Left kidney (tissue), 2 donors: ENCODE data around the gene ADAMTS12. TPM values are rescaled to one million over a fixed set of nuclear protein-coding genes. Genes with fewer than 3 reads are reported as not detected.

Experiments
- DNase-seq: peaks from one replicate; pipeline ENCODE4 v3.0.0-alpha.2; 2013
- polyA plus RNA-seq: library from polyadenylated mRNA; unstranded; fragments of 120-200 nt; gene quantifications from one replicate; pipeline ENCODE4 v1.2.1, GENCODE V29; 2013; ENCODE audit not compliant: insufficient read length

The ADAMTS12 gene
- polyA plus RNA-seq, 1 donor: 18.3 TPM

- DNase-seq: no peak
Observed at GRCh38 chr5:33843579-33843978, 48.2 kb downstream of the ADAMTS12 start.

GRCh38 chr5:33842456-33842855, 49.3 kb downstream of the ADAMTS12 start:
- no peak for DNase-seq

- no peak for DNase-seq
Observed at GRCh38 chr5:33841891-33842290, 49.9 kb downstream of the ADAMTS12 start.

- DNase-seq: no peak
Observed at GRCh38 chr5:33840927-33841547, 50.8 kb downstream of the ADAMTS12 start.

GRCh38 chr5:33837301-33837700, 54.5 kb downstream of the ADAMTS12 start:
- no peak for DNase-seq

DNA sequence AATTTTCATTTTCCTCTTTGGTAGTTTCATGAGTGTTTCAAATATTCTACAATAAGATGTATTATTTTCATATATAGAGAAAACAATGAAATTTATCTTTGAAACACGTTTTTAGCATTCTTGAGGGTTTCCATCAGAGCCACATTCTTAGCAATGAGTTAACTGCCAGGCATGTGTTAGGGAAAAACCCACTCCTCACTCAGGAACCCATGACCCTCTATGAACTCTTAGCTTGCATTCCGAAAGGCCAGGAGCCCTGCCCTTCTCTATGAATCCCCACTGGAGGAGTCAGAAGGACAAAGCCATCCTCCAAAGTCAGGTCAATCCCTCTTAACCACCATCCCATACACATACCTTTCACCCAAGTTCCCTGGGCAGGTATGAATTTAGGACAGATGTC, 57.5 kb downstream of the ADAMTS12 start:
- DNase-seq: no peak

DNA sequence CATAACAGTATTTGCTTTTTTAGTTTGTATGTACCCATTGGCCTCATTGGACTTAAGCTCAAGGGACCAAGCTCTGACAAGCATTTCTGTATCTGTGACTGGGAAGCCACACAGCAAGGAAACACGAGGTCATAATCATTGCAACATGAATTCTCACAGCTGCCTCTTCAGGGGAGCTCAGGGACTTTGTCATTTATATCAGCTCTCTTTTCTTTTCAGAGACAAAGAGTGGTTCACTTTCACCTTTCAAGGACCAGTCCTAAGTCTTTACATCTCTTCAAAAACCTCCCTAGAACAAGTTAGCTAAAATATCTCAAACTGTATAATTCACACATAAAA, 58.6 kb downstream of the ADAMTS12 start:
- no peak for DNase-seq

DNA sequence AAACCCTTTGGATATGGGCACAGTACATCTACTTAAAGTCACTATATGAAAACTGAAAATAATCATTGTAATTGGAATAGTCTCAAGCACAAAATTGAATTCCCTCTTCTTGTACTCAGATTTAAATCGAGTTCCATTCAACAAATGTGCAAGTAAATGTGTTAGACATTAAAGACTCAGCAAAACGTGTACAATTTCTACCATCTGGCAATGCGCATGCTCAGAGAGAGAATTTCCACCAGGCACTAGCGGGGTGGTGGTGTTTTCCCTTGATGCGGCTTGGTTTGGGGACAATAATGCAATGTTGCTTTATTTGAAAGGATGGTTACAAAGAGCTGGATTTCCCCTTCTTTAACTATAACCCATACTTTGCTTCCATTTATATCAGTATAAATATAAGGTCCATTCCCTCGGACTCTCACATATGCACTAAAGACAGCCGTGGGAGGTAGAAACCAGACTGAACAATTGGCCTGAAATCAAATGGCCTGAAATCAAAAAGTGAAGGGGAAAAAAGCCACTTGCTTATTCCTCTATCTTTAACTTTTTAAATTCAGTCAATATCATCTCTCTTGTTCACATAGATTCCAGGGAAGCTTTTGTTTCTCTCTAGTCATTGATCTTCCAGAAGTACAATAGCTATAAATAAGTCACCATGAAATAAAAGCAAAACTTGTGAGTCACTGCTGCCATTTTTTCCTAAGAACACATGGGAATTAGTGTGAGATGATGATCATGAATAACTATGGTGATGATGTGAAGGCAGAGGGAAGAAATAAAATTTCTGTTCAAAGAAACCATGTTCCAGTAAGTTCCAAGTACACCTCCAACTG, 59.2 kb downstream of the ADAMTS12 start:
- DNase-seq: no peak

DNA sequence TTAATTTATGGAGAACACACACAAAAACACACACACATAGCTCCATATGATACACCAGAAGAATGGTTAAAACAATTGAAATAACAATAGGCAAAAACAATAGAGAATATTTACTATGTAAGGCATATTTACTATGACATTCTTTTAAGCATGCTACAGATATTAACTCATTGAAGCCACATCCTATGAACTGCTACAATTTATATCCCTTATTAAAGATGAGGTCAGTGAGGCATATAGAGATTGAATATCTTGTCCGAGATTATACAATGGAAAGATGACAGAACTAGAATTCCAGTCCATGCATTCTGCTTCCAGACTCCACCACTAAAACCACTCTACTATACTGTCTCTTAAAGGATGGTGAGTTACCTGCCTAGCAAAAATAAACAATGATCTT, 60.7 kb downstream of the ADAMTS12 start:
- DNase-seq: no peak

- no peak for DNase-seq
Observed at GRCh38 chr5:33829430-33829829, 62.4 kb downstream of the ADAMTS12 start.

DNA sequence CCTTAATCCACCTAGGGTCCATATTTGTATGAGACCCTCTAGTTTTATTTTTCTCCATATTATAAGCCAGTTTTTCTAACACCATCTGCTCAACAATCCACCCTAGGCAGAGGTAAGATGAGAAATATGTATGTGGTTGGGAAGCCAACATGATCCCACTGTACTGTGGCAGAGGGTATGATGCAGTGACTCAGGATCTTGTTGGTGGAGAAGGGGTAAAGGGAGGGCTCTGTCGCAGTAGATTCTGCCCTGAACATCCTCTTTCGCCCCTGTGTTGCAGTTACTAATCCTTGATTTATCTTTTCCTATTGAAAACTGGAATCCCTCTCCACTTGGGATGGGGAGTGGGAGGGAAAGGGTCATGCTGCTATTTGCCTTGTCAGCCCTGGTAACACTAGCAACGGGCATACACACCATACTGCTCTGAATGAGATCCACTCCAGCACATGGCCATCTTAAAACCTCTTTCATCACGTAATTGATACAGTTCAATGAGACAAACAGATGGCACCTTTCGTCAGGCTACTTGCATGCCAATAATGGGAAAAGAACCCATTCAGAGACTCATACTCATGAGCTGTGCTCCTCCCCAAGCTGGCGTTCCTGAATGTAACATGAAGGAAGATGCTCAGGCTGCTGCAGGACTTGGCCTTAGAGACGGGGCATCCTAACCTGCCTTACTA, 63.0 kb downstream of the ADAMTS12 start:
- no peak for DNase-seq

DNA sequence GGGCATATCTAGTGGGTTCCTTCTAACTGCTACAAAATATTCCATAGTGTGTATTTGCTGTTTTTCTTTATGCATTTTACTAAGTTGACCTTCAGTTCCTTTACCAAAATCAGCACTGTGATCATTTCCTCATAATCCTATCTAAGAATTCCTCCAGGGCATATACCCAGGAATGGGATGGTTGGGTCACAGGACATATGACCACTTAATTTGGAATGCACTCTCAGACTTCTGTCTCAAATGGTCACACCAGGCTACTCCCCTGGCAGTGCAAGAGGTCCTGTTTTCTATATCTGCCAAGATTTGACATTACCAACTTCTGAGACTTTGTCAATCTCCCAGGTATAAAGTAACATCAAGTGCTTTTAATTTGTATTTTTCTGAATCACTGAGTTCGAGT, 63.9 kb downstream of the ADAMTS12 start:
- no peak for DNase-seq

- DNase-seq: no peak
Observed at GRCh38 chr5:33827018-33827707, 64.6 kb downstream of the ADAMTS12 start.

- DNase-seq: no peak
Observed at GRCh38 chr5:33824516-33825195, 67.1 kb downstream of the ADAMTS12 start.

DNA sequence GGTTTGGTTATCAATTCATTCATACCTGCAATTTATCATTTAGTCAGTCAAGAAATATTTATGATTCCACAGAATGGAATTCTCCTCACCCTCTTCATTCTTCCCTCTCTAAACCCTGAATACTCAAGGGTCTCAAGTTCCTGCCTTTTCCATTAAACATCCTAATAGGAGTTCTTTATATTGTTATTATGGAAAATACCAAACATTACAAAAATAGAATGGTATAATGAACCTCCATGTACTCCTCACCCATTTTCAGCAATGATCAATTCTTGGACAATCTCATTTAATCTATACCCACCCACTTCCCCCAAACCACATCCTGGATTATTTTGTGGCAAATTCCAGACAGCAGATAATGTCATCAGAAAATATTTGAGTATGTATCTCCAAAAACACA, 74.5 kb downstream of the ADAMTS12 start:
- no peak for DNase-seq

- no peak for DNase-seq
Observed at GRCh38 chr5:33816791-33817190, 75.0 kb downstream of the ADAMTS12 start.

- no peak for DNase-seq
Observed at GRCh38 chr5:33812746-33813145, 79.0 kb downstream of the ADAMTS12 start.

- DNase-seq: no peak
Observed at GRCh38 chr5:33810491-33811120, 81.2 kb downstream of the ADAMTS12 start.

DNA sequence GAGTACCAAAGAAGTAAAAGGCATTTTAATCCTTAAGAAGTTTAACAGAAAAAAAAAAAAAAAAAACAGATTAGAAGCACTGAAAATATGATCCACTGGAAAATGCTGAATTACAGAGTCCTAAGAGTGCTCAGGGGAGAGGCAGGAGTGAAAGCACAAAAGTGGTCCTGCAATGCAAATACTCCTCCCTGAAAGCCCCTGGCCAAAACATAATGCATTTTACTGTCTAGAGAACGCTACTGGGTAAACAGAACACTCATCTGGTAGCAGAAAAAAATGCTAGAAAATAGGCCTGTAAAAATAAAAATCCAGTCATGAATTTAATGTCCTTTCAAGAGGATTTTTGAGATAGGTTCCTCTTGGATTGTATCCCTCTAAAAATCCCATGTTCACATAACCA, 81.9 kb downstream of the ADAMTS12 start:
- no peak for DNase-seq

DNA sequence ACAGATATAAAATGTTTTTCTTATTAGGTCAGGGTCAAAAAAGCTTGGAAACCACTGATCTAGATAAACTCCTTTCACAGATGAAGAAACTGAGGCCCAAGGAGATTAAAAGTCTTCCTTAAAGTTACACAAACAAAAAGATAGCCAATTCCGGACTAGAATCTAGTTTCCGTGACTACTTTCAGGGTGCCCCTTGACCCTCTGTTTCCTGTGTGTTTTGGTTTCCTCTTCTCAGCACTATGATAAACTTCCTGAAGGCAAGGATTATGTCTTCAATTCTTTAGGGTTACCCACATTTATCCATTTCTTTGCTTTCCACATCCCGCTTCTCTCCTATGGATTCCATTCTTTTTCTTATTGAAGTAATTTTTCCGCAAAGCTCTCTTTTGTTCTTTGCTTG, 83.1 kb downstream of the ADAMTS12 start:
- DNase-seq: no peak

DNA sequence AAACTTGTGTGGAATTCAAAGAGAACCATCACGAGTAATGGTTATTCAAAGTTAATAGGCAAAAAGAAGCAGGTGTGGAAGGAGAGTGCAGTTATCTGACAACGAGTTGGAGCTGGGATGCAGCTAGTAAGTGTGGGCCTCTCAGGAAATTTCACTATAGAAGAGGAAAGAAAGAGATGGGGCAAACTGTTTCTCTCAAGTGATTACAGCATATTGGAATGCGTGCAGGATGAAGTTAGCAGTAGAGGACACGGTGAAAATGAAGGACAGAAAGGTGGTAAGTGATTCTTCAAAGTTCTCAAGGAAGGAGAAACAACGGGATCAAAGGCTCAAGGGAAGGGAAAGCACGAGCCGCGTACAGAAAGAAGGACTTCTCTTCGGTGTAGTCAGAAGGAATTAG, 84.0 kb downstream of the ADAMTS12 start:
- DNase-seq: no peak
